ENCODE measurements around the gene NPW.

The NPW gene

GRCh38 chr16:2056077-2056476 lies 36.5 kb downstream of the NPW start:
- DNase-seq, result no peak

- no peak for DNase-seq
These were observed 37.3 kb downstream of the NPW start for GRCh38 chr16:2056681-2057407.

GRCh38 chr16:2057438-2057837 lies 37.9 kb downstream of the NPW start:
- DNase-seq, result no peak

GRCh38 chr16:2058420-2058819 lies 38.8 kb downstream of the NPW start:
- DNase-seq, result no peak

- no peak for DNase-seq
These were observed 39.3 kb downstream of the NPW start for GRCh38 chr16:2058872-2059271.

GRCh38 chr16:2060346-2060745 lies 40.8 kb downstream of the NPW start:
- no peak for DNase-seq

GRCh38 chr16:2061023-2061422 lies 41.4 kb downstream of the NPW start:
- DNase-seq, result no peak

GRCh38 chr16:2061526-2061925 lies 41.9 kb downstream of the NPW start:
- DNase-seq, result no peak

GRCh38 chr16:2062801-2063200 lies 43.2 kb downstream of the NPW start:
- DNase-seq, result no peak

GRCh38 chr16:2063861-2064260 lies 44.3 kb downstream of the NPW start:
- no peak for DNase-seq

GRCh38 chr16:2064368-2064945 lies 44.9 kb downstream of the NPW start:
- DNase-seq, result no peak

- DNase-seq, result no peak
These were observed 46.6 kb downstream of the NPW start for GRCh38 chr16:2066139-2066538.
